Heart right ventricle (tissue), 12 donors: ENCODE data around the gene USP16. TPM values are rescaled to one million over a fixed set of nuclear protein-coding genes. Genes with fewer than 3 reads are reported as not detected.

ENCODE experiments used
- polyA plus RNA-seq, 2 donors: library from polyadenylated mRNA; stranded (reverse); fragments of 200-250 nt; gene quantifications; one replicate each; pipeline ENCODE4 v1.2.3, GENCODE V29; 2013
- total RNA-seq, 10 donors: library from RNA; stranded (reverse); fragmentation: NEBNext Ultra II Directional in 3 of 10; extraction: Animal tissue kit (Norgen Biotek cat#: 25700) in 3 of 10; gene quantifications; one replicate each; pipeline versions ENCODE4 v1.2.1 to v1.2.4, GENCODE V29; 2021 to 2023
- donor health status: ischemic (EF 13 %, LVEDD 7.1; RV severe dilation, severe dysfunction).
- donor health status: healthy with polysubstance abuse.
- donor health status: DM: no; HTN: yes; CAD: no.
- donor health status: DM: no; HTN: no; CAD: no.
- donor health status: ischemic (EF 25% LVEDD 6.9; RV normal size, moderate dysfunction).
- donor health status: ischemic (EF 25% LVEDD 5.7; RV mildly dilated, moderate dysfunction).
- donor health status: healthy.
- donor health status: nonischemic (EF 11% LVEDD 7.7; RV severe dilation, severe dysfunction).
- donor health status: DM: yes; HTN: yes; CAD: no.
- donor health status: PGD.
- donor health status: ischemic (EF 29% LVEDD 5.4; RV normal size, mild dysfunction).
- donor health status: nonischemic (EF 23%, LVEDD 6.1; RV moderate dilation, normal function).

Gene USP16
- total and polyA plus RNA-seq, 12 donors, result 20.3 to 41.8 (median 32.5) TPM

Other genes with a start within 250 kb of the USP16 start
- 10 to 100 TPM; 15.5 to 20.4 (median 18.1) TPM for gene LTN1, start 31.8 kb upstream of the USP16 start, total RNA-seq
- 1 to 10 TPM; 3.2 to 4.5 TPM for gene LTN1, start 31.8 kb upstream of the USP16 start, polyA plus RNA-seq
- 10 to 100 TPM; 11.3 to 22.0 (median 17.9) TPM for gene RWDD2B, start 5.3 kb upstream of the USP16 start, total RNA-seq
- 10 to 100 TPM in 1 of 2 donors, 1 to 10 TPM in 1; 8.3 to 13.6 TPM for gene RWDD2B, start 5.3 kb upstream of the USP16 start, polyA plus RNA-seq
- 100 to 1,000 TPM in 7 of 10 donors, 10 to 100 TPM in 3; 90.0 to 126 (median 112) TPM for gene CCT8, start 49.0 kb downstream of the USP16 start, total RNA-seq
- 100 to 1,000 TPM in 1 of 2 donors, 10 to 100 TPM in 1; 75.6 to 156 TPM for gene CCT8, start 49.0 kb downstream of the USP16 start, polyA plus RNA-seq
- gene MAP3K7CL, start 106.0 kb downstream of the USP16 start, total RNA-seq, result 10 to 100 TPM in 3 of 10 donors, 1 to 10 TPM in 4, under 1 TPM in 3; 0.64 to 62.1 (median 4.3) TPM
- 1 to 10 TPM; 2.6 to 3.2 TPM for gene MAP3K7CL, start 106.0 kb downstream of the USP16 start, polyA plus RNA-seq